GM18870 (cell line): ENCODE measurements around the gene PSMB3.
A peak's percentile ranks its signal among the peaks of the same experiment; 100 is the strongest.

ENCODE experiments used
- ATAC-seq: cut with Tn5 transposase; IDR thresholded peaks from one replicate; pipeline ENCODE4 v1.9.1; 2021; ENCODE audit warnings: moderate library complexity; ENCODE audit not compliant: unreplicated experiment

The PSMB3 gene

GRCh38 chr17:38791162-38791561 lies 38.6 kb downstream of the PSMB3 start:
- no peak for ATAC-seq

GRCh38 chr17:38794221-38794620 lies 41.7 kb downstream of the PSMB3 start:
- ATAC-seq, result no peak

GRCh38 chr17:38796451-38797157 lies 44.1 kb downstream of the PSMB3 start:
- no peak for ATAC-seq

GRCh38 chr17:38797158-38797490 lies 44.6 kb downstream of the PSMB3 start:
- ATAC-seq, result no peak

GRCh38 chr17:38797828-38798227 lies 45.3 kb downstream of the PSMB3 start:
- ATAC-seq, result no peak

- no peak for ATAC-seq
Measured at GRCh38 chr17:38798614-38799500, 46.3 kb downstream of the PSMB3 start.

- ATAC-seq, result peak; percentile 73
Measured at GRCh38 chr17:38799501-38800236, 47.1 kb downstream of the PSMB3 start, which contains the start of gene PIP4K2B. TSS of gene PIP4K2B (minus strand) at chr17:38799556. CDS start at chr17:38799424, 132 bp downstream.

GRCh38 chr17:38800237-38800760 lies 47.8 kb downstream of the PSMB3 start:
- ATAC-seq, result no peak

GRCh38 chr17:38809828-38810227 lies 57.3 kb downstream of the PSMB3 start:
- ATAC-seq, result no peak
